HG02884 (cell line): ENCODE results near the gene SLC35G2.
A peak's percentile ranks its signal among the peaks of the same experiment; 100 is the strongest.
"Not testable (repeated sequence)": the region's sequence is repeated elsewhere in the genome, so short reads cannot be mapped to it uniquely, and the experiment has no call there.

Experiments
- ATAC-seq: cut with Tn5 transposase; IDR thresholded peaks from one replicate; pipeline ENCODE4 v1.9.1; 2021; ENCODE audit warnings: mild to moderate bottlenecking, moderate library complexity; ENCODE audit not compliant: unreplicated experiment

Gene SLC35G2

GRCh38 chr3:136835089-136835812 lies 16.3 kb downstream of the SLC35G2 start:
- ATAC-seq: no peak

DNA sequence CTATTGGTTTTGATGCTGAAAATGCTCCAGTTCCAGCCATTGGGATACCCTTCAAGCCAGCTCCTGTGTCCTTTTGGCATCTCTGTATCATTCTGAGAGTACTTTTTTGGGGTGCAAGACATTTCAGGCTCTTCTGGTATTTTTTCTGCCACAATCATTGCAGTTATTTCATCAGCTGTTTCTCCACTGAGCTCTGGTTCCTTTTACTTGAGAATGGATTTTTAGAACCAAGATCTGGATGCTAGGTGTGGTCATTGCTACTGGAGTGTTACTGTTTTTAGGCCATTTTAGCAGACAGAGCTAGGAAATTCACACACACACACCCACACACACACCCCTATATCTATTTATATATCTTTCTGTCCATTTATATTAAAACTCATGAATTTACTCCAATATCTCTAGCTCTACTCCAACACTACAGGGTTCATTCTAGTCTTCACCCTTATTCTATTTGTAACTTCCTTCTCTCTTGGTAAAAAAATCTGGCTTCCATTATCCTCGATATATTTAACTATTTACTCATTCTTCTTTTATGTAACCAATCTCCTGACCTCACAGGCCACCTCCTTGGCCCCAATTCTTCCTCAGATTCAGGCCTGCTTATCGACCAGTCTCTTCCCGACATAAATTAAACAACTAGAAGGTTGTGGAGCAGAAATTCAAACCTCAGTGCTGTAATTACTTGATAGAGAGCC lies 17.0 kb downstream of the SLC35G2 start:
- no peak for ATAC-seq

DNA sequence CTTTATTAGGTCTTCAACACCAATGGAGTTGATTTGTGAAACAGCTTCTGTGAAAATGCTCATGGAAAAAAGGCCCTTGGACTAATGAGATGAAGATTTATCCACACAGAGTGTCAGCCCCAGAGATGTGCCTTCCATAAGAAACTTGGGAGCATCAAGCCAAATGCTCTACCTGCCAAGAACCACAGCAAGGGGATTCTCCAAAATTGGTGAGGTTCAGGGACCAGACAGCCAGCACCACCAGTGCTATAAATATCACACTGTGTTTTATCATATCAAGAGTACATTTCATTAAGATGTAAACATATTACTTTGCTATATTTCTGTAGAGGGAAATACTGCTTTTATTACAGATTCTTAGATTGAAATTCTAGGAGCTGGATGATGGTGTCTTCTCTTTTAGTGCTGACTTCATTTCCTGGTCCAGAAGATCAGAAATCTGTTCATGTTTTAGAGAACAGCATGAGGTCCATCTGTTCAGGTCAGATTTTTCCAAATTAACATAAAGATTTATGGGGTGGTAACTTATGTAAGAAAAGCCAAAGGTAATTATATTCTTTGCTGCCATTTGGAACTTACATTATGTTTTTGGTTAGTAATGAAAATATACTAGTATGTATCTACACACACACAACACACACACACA lies 17.7 kb downstream of the SLC35G2 start:
- no peak for ATAC-seq

DNA sequence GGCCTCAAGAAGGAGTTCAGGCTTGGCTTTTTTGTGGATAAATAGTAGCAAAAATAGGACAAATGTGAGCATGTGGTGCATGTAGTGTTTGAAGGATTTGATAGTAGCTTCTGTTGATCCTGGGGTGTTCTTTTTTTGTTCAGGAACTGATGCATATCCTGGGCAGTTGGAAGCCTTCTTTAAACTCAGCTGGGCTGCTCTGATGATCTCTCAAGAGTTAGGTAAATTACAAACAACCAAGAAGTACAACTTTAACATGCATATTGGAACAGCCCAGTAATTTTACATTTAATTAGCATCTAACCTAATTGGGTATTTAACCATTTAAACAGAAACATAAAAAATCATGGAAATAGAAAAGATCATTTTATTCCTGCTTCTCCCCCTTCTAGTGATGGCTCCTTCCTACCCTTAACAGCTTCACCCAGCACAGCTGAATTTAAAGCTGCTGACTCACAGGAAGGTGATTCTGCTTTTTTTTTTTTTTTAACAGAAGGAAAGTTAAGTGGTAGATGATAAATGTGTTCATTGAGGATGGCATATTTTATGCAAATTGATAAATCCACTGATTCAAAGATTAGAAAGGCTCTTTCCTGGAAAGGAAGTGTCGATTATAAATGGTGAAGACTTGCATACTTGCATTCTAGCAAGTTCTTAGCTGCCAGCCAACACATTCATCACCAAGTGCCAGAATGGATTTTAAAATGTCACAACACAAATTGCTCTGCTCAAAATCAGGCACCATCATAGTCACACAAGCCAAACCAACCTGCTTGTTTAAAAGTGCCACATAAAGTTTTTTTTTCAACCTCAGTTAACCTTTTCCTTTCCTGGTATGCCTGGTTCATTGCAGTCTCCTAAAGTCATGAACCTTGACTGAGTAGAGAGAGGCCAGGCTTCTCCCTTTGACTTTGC lies 20.0 kb downstream of the SLC35G2 start:
- no peak for ATAC-seq

GRCh38 chr3:136839556-136839931 lies 20.6 kb downstream of the SLC35G2 start:
- ATAC-seq: no peak

- ATAC-seq: no peak
These were observed 21.3 kb downstream of the SLC35G2 start for GRCh38 chr3:136840252-136840651.

GRCh38 chr3:136842294-136842693 lies 23.4 kb downstream of the SLC35G2 start:
- no peak for ATAC-seq

DNA sequence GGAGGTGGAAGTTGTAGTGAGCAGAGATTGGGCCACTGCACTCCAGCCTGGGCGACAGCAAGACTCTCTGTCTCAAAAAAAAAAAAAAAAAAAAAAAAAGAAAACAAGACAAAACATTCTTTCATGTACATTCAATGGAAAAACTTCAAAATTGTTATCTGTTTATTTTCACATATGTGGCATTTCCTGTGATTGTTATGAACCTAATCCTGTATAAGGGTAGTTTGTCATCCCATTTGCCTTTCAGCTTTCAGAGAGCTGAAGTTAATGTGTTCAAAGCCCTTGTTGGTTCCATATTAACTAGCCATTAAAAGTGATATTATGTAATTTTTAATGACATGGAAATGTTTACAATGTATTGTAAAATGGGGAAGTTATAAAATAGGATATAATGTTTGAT lies 25.8 kb downstream of the SLC35G2 start:
- ATAC-seq: no peak

DNA sequence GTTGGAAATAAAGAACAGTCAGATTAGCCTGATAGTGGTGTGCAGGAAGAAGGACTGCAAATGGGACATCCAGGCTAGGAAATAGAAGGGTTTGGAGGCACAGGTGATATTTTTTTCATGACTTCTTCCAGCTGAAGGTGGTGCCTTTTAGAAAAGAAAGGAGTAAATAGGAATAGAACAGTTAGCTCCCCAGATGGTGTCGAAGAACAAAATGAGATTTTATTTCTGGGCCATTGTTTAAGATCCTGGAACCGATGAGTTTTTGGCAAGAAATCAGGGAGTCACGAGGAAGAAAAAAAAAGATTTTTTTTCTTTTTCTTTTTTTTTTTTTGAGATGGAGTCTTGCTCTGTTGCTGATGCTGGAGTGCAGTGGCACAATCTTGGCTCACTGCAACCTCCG lies 33.3 kb downstream of the SLC35G2 start:
- no peak for ATAC-seq

DNA sequence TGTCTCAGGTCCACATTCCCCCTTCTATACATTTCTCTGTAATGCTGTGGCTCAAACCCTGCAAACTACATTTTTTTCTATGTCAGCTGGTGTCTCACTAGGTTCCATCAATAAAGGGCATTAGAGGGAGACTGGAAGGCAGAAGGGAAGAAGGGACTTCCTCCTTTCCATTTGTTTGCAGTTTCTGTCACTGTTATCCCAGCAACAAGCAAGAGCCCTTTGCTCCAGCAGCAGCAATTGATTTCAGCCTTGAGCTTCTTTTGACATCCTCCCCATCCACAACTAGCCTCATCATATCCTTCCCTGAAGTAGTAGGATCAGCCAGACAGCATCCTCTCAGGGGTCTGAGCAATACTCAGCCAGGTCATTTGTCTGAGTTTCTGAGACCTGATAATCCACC lies 37.7 kb downstream of the SLC35G2 start:
- no peak for ATAC-seq

DNA sequence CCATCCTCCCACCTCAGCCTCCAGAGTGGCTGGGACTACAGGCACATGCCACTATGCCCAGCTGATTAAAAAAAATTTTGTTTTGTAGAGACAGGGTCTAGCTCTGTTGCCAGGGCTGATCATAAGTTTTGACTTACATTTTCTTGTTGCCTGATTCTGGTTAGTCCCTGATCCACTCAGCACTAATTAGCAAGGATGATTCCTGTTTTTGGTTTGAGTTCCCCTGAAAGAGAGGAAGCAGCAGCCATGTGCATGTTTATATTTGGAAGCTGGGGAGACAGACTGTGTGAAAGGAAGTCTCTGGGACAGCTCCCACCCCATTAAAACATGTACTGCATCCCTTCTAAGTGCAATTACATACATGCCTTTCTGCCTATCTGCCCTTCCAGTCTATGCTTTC lies 39.5 kb downstream of the SLC35G2 start:
- no peak for ATAC-seq

DNA sequence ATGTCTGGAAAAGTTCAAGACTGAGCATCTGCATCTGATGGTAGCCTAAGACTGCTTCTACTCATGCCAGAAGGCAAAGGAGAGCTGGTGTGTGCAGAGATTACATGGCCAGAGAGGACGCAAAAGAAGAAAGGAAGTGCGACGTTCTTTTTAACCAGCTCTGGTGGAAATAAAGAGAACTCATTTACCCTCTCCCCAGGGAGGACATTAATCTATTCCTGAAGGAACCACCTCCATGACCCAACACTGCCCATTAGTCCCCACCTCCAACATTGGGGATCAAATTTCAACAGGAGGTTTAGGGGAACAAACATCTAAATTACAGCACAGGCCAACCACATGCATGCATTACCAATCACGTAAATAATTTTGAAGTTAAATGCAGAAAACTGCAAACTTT lies 41.6 kb downstream of the SLC35G2 start:
- ATAC-seq: no peak

DNA sequence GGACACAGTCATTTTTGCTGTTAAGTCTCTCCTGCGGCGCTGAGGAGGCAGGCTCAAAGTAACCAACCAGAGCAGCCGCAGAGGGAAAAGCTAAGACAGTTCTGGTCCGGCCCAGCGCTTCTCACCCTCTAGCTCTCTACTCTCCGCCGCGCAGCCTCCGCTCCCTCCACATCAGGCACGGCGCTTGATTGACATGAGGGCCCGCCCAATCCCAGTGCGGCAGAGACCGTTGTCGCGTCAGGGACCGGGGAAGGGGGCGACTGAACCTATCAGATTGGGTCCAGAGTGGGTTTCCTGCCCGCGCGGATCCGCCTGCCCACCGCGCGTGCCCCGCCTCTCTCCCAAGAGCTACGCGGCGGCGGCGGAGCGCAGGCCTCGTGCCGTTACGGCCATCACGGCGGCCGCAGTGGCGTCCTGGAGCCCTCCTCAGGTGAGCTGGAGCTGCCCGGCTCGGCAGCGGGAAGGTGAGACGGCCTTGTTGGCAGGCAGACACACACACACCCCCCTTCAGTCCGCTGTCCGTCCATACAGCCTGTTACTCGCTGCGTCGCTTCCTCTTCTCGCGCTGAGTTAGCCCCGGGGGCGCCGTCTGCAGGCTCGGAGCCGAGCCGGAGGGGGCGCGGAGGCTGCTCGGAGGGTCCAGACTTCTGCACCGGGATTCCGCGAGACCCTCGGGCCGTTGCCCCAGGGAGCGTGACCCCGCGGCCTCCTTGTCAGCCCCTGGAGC lies 43.1 kb downstream of the SLC35G2 start, which contains the start of gene NCK1:
TSS of gene NCK1 (plus strand) at position 319 of the 727 bp plus-strand sequence. CDS start 65,794 bp downstream, outside the sequence.
- peak; percentile 96 for ATAC-seq

- ATAC-seq: peak; percentile 10
These were observed 43.8 kb downstream of the SLC35G2 start for GRCh38 chr3:136862617-136863322.

- ATAC-seq: no peak
These were observed 50.4 kb downstream of the SLC35G2 start for GRCh38 chr3:136869282-136869681.

DNA sequence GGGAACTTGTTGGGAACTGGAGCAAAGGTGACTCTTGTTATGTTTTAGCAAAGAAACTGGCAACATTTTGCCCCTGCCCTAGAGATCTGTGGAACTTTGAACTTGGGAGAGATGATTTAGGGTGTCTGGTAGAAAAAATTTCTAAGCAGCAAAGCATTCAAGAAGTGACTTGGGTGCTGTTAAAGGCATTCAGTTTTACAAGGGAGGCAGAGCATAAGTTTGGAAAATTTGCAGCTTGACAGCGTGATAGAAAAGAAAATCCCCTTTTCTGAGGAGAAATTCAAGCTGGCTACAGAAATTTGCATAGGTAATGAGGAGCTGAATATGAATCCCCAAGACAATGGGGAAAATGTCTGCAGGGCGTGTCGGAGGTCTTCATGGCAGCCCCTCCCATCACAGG lies 53.3 kb downstream of the SLC35G2 start:
- not testable (repeated sequence) for ATAC-seq

DNA sequence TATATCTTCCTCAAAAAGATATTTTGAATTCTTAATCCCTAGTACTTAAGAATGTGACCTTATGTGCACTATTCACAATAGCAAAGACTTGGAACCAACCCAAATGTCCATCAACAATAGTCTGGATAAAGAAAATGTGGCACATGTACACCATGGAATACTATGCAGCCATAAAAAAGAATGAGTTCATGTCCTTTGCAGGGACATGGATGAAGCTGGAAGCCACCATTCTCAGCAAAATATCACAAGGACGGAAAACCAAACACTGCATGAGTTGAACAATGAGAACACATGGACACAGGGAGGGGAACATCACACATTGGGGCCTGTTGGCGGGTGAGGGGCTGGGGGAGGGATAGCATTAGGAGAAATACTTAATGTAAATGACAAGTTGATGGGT lies 60.6 kb downstream of the SLC35G2 start:
- not testable (repeated sequence) for ATAC-seq

- ATAC-seq: no peak
These were observed 63.6 kb downstream of the SLC35G2 start for GRCh38 chr3:136882571-136882970.

DNA sequence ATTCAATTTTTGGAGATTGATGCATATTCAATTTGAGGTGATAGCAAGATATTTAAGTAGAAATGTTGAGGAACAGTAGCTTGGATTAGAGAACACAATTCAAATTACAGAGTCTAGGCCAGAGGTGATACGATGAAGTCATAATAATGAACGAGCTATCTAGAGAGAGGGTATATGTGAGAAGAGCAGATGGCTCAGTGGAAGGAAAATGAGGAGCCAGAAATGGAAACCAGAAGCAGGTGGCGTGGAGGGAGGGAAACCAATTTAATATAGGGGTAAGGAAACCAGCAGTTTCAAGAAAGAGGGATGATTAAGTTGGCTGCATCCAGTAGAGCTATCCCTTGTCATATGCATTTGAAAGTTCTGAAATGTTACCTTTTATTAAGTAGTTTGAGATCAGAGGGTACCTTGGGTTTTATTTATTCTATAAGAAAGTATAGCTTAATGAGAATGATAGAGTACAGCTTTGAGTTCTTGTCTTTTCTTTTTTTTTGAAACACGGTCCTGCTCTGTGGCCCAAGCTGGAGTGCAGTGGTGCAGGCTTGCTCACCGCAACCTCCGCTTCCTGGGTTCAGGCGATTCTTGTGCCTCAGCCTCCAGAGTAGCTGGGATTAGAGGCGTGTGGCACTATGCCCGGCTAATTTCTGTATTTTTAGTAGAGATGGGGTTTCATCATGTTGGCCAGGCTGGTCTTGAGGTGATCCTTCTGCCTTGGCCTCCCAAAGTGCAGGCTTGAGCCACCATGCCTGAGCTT lies 65.2 kb downstream of the SLC35G2 start:
- ATAC-seq: no peak
